Measurements from ENCODE around the gene PIGW. TPM values are rescaled to one million over a fixed set of nuclear protein-coding genes. Genes with fewer than 3 reads are reported as not detected.
A peak's percentile ranks its signal among the peaks of the same experiment; 100 is the strongest.

The PIGW gene
- total and polyA plus RNA-seq, 10 of the 15 experiments (the other 5 are each of a cell fraction or from before 2014, with no cell fraction given) = 6.0 to 31.5 (median 13.8) TPM

DNA sequence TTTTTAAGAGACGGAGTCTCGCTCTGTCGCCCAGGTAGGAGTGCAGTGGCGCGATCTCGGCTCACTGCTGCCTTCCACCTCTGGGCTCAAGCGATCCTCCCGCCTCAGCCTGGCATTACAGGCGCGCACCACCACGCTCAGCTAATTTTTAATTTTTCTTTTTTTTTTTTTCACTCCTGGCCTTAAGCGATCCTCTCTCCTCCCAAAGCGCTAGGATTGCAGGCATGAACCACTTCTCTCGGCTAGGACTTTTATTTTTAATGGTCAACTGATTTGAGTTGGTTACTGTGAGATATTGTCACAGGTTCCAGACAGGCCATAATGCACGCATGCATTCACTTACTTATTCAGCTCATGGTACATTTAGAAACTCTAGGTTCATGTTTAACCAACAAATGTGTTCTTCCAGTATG lies 888 bp downstream of the PIGW start:
- RAD21 ChIA-PET (ENCODE audit: unreplicated experiment) = interaction anchor here (0.8 to 3.0 kb wide), 3 partner anchors 8 to 67 kb away, joined by 3 to 28 read pairs (median 3); partner anchors contain the start of gene MRM1
- H3K4me3 ChIP-seq = peak overlapping the region; percentile 81
- TSS peak; percentile 80 for BruUV-seq (replicated peaks)
- CTCF ChIA-PET = interaction anchor here (1.3 to 4.0 kb wide), 5 partner anchors 8 to 67 kb away, joined by 5 to 15 read pairs (median 11); partner anchors contain the start of gene MRM1
- peaks cover 4 to 17% of the 10 kb centered on the region in 2 experiments for H3K36me3 ChIP-seq (ENCODE audit: control insufficient read depth in 2 of 2, insufficient read depth in 2 of 2, low read length in 1 of 2)
- peak overlapping the region; percentile 98 for H3K9ac ChIP-seq (ENCODE audit: control insufficient read depth, insufficient read depth, low read length)
- no peak for FAIRE-seq
- peak; percentile 43 for ATAC-seq
- SMC1A ChIA-PET (ENCODE audit: uncharacterized antibody, unreplicated experiment) = interaction anchor here (1.2 to 3.9 kb wide), 2 partner anchors 15 to 67 kb away, joined by 3 to 23 read pairs; partner anchors contain the start of gene MRM1
- no peak for DNase-seq (ENCODE audit: low read depth, low spot score)
- intact Hi-C loops (cut with micrococcal nuclease; ENCODE audit: unreplicated experiment) = loop anchor here (1.0 to 2.0 kb wide), 2 partner anchors 9 to 49 kb away; partner anchors contain the start of genes GGNBP2 and ZNHIT3
- POLR2A ChIA-PET = interaction anchor here (0.5 to 3.2 kb wide), 7 partner anchors 8 to 418 kb away, joined by 3 to 18 read pairs (median 6); partner anchors contain the start of gene MRM1
- no peaks in the 10 kb centered on the region for H3K27me3 ChIP-seq (replicated peaks in 1 of 2; ENCODE audit: control insufficient read depth in 2 of 2, insufficient read depth in 2 of 2, low read length in 1 of 2)
- in situ Hi-C loops (cut with MboI) = no loop called here
- peak overlapping the region; percentile 98 for H3K27ac ChIP-seq (ENCODE audit: control insufficient read depth, insufficient read depth)
- peaks cover 9% of the 10 kb centered on the region for H3K4me1 ChIP-seq (ENCODE audit: control insufficient read depth, insufficient read depth, low read length)
- H2AFZ ChIP-seq (ENCODE audit: control insufficient read depth, low read depth, low read length) = peak overlapping the region; percentile 58
- peak overlapping the region; percentile 86 for H3K4me2 ChIP-seq (ENCODE audit: control insufficient read depth, insufficient read depth)
- H4K20me1 ChIP-seq (ENCODE audit: control insufficient read depth, insufficient read depth) = no peaks in the 10 kb centered on the region
- 6% methylated on average over 14 of the region's 15 CpGs for WGBS (ENCODE audit: insufficient coverage, insufficient replicate concordance, low lambda C conversion rate, missing lambda C conversion rate)
- no peaks in the 10 kb centered on the region for H3K9me3 ChIP-seq (replicated peaks; ENCODE audit: control insufficient read depth, insufficient read depth, low read length)
- peaks cover 29% of the 10 kb centered on the region for H3K79me2 ChIP-seq (ENCODE audit: control insufficient read depth, insufficient read depth, low read length)
- no peak for TF ChIP-seq POLR2AphosphoS2 (IDR thresholded peaks at IDR 0.05; ENCODE audit: low read depth, low read length)
- no peak for TF ChIP-seq RBBP5 (conservative IDR thresholded peaks at IDR 0.05)
- 0 out of 2 replicates have a peak, but pooled peaks have one; percentile 12 for TF ChIP-seq ZBED1 (IDR thresholded peaks at IDR 0.05; ENCODE audit: borderline replicate concordance)
- TF ChIP-seq ATF7 (IDR thresholded peaks at IDR 0.05; ENCODE audit: low read depth) = peak; percentile 22; the same call in 1 of the 2 replicates
- TF ChIP-seq YBX1 (IDR thresholded peaks at IDR 0.05) = 0 out of 2 replicates have a peak, but pooled peaks have one; percentile 62
- TF ChIP-seq SMARCA5 (IDR thresholded peaks at IDR 0.05) = 0 out of 2 replicates have a peak, but pooled peaks have one; percentile 26
- peak; percentile 81 for TF ChIP-seq MLLT1 (IDR thresholded peaks at IDR 0.05)
- TF ChIP-seq, protein P1, sequence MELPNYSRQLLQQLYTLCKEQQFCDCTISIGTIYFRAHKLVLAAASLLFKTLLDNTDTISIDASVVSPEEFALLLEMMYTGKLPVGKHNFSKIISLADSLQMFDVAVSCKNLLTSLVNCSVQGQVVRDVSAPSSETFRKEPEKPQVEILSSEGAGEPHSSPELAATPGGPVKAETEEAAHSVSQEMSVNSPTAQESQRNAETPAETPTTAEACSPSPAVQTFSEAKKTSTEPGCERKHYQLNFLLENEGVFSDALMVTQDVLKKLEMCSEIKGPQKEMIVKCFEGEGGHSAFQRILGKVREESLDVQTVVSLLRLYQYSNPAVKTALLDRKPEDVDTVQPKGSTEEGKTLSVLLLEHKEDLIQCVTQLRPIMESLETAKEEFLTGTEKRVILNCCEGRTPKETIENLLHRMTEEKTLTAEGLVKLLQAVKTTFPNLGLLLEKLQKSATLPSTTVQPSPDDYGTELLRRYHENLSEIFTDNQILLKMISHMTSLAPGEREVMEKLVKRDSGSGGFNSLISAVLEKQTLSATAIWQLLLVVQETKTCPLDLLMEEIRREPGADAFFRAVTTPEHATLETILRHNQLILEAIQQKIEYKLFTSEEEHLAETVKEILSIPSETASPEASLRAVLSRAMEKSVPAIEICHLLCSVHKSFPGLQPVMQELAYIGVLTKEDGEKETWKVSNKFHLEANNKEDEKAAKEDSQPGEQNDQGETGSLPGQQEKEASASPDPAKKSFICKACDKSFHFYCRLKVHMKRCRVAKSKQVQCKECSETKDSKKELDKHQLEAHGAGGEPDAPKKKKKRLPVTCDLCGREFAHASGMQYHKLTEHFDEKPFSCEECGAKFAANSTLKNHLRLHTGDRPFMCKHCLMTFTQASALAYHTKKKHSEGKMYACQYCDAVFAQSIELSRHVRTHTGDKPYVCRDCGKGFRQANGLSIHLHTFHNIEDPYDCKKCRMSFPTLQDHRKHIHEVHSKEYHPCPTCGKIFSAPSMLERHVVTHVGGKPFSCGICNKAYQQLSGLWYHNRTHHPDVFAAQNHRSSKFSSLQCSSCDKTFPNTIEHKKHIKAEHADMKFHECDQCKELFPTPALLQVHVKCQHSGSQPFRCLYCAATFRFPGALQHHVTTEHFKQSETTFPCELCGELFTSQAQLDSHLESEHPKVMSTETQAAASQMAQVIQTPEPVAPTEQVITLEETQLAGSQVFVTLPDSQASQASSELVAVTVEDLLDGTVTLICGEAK (IDR thresholded peaks at IDR 0.05; ENCODE audit: borderline replicate concordance) = peak; percentile 9; the same call in 1 of the 2 replicates
- TF ChIP-seq, protein P2, sequence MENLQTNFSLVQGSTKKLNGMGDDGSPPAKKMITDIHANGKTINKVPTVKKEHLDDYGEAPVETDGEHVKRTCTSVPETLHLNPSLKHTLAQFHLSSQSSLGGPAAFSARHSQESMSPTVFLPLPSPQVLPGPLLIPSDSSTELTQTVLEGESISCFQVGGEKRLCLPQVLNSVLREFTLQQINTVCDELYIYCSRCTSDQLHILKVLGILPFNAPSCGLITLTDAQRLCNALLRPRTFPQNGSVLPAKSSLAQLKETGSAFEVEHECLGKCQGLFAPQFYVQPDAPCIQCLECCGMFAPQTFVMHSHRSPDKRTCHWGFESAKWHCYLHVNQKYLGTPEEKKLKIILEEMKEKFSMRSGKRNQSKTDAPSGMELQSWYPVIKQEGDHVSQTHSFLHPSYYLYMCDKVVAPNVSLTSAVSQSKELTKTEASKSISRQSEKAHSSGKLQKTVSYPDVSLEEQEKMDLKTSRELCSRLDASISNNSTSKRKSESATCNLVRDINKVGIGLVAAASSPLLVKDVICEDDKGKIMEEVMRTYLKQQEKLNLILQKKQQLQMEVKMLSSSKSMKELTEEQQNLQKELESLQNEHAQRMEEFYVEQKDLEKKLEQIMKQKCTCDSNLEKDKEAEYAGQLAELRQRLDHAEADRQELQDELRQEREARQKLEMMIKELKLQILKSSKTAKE (IDR thresholded peaks at IDR 0.05; ENCODE audit: low read depth, poor library complexity, severe bottlenecking) = peak; percentile 62
- TF ChIP-seq NFIC (IDR thresholded peaks at IDR 0.05; ENCODE audit: low read depth, low read length) = no peak
- TF ChIP-seq, protein P3, sequence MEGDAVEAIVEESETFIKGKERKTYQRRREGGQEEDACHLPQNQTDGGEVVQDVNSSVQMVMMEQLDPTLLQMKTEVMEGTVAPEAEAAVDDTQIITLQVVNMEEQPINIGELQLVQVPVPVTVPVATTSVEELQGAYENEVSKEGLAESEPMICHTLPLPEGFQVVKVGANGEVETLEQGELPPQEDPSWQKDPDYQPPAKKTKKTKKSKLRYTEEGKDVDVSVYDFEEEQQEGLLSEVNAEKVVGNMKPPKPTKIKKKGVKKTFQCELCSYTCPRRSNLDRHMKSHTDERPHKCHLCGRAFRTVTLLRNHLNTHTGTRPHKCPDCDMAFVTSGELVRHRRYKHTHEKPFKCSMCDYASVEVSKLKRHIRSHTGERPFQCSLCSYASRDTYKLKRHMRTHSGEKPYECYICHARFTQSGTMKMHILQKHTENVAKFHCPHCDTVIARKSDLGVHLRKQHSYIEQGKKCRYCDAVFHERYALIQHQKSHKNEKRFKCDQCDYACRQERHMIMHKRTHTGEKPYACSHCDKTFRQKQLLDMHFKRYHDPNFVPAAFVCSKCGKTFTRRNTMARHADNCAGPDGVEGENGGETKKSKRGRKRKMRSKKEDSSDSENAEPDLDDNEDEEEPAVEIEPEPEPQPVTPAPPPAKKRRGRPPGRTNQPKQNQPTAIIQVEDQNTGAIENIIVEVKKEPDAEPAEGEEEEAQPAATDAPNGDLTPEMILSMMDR (IDR thresholded peaks at IDR 0.05 in 2 of 3, conservative IDR thresholded peaks at IDR 0.05 in 1 of 3; ENCODE audit: control insufficient read depth in 2 of 3, extremely low read depth in 1 of 3, insufficient read depth in 1 of 3, low read depth in 3 of 3, low read length in 3 of 3) = 0 out of 6 replicates have a peak, but pooled peaks of 1 of the 3 experiments have one; percentile 6
- TF ChIP-seq NBN (IDR thresholded peaks at IDR 0.05) = peak; percentile 90
- no peak for TF ChIP-seq NFXL1 (IDR thresholded peaks at IDR 0.05; ENCODE audit: borderline replicate concordance)
